GM18519 (cell line): ENCODE results near the gene GCK.

ENCODE experiments used
- ATAC-seq: cut with Tn5 transposase; IDR thresholded peaks from one replicate; pipeline ENCODE4 v1.9.1; 2021; ENCODE audit warnings: mild to moderate bottlenecking, moderate library complexity; ENCODE audit not compliant: unreplicated experiment, low FRiP score

GCK gene

DNA sequence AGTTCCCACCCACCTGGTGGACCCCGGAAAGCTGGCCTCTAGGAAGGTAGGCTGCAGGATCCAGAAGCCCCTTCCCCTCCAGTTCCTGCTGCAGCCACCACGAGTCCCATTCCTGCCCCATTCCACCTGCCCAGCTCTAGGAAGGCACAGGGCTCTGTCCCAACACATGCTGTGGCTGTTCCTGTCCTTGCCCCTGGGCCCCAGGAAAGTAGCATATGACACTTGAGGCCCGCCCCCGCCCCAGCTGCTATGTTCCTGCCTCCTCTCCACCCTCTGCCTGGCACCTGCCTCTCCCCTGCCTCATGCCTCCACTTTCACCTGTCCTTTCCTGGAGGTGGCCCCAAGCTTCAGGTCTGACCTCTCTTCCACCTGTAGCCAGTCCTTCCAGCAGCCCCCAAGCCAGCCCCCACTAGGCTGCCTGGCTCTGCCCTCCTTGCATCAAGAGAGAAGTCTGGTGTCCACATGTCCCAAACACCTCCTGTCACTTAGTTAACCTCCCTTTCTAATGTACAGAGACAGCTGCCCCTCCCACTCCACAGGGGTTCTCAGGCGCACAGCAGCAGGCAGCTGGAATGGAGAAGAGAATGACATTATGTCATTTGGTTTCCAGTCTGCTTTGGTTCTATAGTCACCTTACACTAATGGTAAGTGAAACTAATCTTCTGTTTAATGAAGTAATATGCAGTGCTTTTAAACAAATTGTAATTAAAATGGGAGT, 34.3 kb upstream of the GCK start:
- no peak for ATAC-seq

DNA sequence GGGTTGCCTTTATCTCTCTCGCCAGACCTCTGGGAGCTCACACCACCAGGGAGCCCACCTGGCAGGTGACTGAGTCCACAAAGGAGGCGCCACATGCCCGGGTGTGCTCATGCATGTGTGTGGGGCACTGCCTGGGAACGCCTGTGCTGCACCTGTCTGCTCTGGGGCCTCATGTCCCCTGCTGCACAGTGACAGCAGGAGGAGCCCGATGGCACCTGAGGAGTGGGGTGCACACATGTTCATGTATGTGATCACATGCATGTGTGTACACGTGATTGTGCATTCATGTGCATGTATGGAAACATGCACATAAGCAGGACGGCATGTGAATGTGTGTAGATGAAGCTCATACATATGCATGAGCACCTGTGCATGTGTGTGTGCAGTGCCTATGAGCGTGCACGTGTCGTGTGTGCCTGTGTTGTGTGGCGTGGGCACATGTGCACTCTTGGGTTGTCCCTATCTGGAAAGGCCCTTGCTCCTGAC, 33.6 kb upstream of the GCK start:
- ATAC-seq = no peak

DNA sequence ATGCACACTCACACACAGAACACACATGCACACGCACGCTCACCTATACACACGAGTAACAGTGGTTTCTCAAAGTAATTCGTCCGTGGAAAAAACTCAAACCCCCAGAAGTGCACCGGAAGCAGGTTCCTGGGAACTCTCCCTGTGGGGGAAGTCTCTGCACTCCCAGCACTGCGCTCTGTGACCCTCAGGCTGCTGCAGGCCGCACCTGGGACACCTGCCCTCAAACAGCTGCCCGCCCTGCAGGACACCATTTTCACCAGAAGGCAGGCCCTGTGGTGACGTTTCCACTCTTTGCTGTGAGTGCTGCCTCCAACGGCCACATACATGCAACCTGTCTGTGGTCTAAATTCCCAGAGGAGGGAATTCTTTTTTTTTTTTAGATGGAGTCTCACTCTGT, 32.8 kb upstream of the GCK start:
- ATAC-seq = no peak

DNA sequence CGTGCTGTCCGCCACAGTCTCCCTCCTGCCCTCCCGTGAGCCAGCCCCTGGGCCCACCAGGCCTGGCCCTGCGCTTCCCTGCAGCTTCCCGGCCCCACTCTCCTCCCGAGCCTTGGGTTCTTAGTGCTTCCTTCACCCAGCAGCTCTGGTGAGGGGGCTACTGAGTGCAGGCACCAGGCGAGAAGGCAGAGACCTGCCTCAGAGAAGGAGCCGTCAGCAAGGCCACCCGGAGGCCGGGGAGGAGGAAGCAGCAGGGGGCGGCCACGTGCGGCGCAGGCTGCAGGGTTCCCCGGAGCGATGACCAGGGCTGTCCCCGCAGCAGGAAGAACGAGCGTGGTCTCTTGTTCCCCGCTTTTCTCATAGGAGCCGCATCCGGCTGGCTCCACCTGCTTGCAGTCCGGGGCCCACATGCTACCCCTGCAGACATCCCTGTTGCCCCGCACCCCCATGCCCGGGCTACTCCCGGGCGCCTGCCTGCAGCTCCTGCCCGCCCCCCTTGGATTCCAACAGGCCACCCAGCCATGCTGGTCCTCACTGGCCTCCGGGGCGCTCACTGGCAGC, 32.1 kb upstream of the GCK start:
- ATAC-seq = no peak

DNA sequence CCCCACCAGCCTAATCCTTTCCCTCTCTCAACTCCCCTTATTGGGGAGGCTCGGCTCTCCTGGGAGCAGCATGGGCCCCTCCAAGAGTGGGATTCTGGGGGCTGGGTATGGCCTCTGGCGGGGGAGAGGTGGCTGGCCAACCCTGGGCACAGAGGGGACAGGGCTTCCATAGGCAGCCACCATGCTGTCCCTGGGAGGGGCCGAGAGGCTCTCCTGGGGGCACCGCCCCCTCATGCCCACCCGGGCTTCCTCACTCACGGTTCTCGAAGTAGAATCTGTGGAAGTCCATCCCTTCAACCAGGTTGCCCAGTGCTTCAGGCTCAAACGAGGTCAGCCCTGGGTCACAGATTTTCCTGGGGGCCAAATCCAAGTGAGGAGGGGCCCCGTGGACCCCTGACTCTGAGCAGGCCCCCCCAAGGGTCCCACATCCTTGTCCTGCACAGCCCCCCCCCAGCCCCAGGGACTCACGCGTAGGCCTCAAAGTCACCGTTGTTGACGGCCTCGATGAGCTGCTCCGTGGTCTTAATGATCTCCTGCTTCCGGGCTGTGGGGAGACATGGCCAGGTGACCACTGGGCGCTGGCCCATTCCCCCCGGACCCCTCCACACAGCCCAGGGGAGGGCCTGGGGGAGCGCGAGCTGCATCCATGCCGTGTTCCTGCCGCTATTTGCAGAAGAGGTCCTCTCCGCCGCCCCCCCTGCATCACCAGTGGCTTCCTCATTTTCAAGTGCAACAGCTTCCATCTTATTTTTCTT, 31.3 kb upstream of the GCK start:
- ATAC-seq = no peak

DNA sequence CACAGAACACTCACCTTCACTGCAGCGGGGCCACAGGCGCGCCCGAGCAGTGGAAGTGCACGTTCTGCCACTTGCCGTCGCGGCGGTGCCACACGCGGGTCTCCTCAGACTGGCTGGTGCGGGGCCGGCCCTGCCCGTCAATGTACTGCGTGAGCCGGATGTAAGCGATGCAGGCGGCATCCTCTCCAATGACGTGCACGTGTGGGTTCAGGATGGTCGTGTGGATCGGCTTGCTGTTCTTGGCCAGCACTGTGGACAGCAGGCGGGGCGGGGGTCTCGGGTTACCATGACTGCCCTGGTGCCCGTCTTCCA, 30.8 kb upstream of the GCK start:
- no peak for ATAC-seq

DNA sequence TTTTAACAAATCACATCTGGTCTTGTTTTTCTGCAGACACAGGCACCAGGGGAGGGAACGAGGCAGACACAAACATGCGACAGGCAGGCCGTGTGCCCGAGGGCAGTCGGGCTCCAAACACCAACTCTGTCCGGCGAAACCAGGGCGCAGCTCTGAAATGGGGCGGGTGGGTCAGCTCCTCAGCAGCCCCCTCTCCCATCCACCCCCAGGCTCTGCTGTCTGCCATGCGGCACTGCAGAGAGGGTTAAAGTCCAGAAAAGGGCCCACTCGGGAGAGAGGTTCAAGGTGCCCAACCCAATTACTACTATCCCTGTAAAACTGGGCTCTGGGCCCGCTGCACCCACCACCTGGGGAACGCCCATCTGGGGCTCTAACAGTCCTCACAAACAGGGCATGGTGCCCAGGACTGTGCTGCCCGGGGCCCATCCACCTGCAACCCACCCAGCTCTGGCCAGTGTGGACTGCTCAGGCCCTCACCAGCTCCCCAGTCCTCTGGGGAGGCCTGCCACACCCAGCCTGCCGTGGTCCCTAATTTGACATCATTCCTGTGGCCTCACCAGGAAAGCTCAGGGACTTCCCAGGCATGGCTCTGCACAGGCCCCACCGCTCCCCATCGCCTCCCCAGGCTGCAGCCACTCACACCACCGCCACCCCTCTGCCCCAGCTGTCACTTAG, 30.3 kb upstream of the GCK start:
- ATAC-seq = no peak

DNA sequence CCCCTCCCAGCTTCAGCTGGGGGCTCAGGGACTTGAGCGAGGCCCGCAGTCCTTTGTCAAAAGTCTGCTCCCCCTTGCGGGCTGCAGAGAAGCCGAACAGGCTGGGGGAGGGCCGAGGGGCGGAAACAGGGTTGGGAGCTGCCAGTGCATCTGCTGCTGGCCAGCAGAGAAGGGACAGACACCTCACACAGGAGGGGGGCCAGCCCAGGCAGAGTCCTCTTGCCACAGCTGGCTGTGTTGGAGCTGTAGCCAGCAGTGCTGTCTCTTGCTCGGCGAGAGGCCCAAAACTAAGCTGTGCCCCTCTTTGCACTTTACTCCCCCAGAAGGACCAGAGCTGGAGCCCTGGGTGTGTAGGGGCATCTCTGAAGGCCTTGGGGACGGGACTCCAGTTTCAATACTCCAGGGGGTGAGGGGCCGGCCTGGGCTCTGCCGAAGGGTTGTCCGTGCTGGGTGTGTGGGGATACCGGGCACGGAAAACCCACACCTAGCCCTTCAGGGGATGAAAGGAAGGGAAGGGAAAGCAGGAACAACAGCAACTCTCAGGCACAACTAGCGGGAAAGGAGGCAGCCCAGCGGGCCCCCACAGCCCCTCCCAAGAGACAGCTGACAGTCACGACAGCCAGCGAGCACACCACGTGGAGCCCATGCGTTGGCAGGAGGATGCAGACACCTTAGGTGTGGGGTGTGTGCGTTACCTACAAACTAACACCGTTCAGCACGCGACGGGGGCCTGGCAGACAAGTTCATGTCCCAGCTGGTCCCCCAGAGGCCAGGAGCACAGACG, 29.4 kb upstream of the GCK start:
- ATAC-seq = no peak

DNA sequence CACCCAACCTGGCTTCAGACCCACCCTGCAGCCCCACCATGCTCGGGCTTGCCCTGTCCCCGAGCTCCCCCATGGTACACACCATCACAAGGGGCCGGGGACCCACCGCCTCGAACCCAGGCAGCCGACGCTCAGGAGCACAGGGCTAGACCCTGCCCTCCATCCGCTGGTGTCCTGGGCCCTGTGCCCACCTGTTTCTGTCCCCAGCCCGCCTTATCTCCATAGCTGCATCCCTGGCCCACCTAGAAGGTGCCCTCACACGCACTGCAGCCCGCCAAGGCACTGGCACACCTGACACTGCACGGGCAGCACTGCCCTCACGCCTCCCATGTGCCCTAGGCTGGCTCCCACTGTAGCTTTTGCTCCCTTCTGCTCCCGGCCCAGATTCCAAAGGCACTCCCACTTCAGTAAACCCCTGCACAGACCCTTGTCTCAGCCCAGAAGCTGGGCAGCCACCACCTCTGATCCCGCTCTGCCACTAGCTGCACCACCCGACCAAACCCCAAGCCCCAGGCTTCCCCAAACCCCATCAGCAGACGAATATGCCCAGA, 28.7 kb upstream of the GCK start:
- ATAC-seq = no peak

DNA sequence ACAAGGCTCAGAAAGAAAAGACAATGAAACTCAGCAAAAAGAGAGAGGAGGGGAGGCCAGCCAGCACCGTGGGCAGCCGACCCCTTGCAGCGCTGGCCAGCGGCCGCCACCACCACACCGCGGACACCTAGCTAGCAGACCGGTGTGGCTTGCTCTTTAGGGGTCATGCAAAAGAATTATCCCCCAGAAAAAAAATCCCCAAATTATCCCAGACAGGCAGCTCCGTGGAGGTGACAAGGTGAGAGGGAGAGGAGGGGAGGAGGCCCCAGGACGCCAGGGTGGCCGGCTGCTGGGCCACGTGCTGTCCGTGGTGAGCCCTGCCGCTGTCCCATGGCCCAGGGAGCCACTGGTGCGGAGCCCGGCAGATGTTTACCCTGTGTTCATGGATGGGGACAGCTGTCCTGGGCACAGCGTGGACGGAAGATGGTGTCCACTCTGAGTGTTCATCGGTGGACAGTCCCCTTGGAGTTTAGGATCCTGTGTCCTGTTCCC, 28.0 kb upstream of the GCK start:
- no peak for ATAC-seq

DNA sequence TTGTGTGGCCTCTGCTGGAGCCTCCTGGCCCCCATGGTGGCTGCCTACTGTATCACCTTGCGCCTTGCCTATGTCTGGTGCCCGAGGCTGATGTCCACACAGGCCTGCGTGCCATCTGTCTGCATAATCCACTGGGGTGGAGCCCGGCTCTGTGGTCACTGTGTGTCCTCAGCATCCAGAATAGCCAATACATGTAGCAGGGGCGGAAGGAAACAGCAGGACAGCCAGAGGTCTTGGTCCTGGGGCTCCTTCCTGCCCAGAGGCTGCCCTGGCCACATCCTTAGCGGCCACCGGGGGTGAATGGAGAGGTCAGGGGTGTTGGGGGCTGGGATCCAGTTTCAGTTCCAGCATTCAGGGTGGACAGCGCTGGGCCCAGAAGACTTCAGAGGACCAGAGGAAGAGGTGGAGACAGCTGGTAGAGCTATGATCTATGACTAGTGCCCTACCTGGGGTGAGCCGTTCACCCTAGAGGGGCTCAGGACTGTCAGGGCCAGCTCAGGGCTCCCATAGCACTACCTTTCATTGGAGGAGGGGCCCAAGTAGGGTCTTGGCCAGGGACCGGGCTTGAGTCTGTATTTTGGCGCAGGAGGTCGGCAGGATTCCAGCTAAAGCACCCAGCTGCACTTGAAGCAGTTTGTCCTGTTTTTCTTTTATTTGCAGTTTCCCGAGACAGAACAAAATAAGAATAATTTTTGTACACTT, 27.4 kb upstream of the GCK start:
- ATAC-seq = no peak

DNA sequence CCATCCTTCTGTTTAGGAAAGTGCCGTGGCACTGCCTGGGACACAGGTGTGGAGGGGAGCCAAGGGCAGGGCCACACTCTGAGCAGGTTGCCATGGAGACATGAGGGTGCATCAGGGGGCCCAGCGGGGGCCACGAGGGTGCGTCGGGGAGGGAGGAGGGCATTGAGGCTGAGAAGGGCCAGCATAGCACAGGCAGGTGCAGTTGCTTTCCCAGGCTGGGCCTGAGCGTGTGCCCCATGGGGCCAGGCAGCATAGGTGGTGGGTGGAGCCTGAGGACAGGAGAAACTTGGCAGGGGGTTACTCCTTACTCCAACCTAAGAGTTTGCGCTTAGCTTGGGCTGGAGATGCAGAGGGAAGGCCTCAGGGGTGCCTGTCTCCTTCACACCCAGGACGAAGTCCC, 26.8 kb upstream of the GCK start:
- no peak for ATAC-seq

DNA sequence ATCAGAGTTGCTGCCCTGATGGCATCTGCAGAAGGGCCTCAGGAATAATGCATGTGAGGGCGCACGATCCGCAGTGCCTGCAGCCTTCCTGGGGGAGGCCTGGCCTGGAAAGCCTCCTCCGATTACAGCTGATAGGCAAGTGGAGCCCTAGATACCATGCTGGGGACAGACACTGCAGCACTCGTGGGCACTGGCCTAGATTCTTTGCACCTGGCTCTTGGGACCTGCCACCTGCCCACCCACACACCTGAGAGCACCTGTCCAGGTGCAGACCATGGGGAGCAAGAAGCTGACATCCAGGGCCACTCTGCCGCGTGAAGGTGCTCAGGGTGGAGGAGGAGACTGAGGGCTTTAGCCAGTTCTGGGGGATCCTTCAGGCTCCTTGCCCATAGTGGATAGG, 26.3 kb upstream of the GCK start:
- no peak for ATAC-seq

DNA sequence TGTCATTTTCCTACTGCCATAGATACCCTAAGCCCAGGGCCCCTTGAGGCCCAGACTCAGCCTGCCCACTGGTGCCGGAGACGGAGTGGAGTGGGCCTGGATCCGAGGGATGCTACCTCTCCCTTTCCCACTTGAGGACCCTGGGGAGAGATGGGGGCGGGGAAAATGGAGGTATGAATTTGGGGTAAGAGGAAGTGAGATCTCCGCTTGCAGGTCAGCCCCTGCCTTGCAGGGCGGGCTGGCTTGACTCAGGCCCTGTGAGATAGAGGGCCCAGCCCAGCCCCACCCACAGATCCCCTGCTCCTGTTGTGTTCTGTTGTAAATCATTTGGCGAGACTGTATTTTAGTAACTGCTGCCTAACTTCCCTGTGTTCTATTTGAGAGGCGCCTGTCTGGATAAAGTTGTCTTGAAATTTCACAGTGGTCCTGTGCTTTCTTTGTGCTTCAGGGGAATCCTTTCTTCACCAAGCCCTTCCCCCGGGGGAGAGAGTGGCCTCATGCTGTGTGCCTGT, 24.7 kb upstream of the GCK start:
- ATAC-seq = no peak

DNA sequence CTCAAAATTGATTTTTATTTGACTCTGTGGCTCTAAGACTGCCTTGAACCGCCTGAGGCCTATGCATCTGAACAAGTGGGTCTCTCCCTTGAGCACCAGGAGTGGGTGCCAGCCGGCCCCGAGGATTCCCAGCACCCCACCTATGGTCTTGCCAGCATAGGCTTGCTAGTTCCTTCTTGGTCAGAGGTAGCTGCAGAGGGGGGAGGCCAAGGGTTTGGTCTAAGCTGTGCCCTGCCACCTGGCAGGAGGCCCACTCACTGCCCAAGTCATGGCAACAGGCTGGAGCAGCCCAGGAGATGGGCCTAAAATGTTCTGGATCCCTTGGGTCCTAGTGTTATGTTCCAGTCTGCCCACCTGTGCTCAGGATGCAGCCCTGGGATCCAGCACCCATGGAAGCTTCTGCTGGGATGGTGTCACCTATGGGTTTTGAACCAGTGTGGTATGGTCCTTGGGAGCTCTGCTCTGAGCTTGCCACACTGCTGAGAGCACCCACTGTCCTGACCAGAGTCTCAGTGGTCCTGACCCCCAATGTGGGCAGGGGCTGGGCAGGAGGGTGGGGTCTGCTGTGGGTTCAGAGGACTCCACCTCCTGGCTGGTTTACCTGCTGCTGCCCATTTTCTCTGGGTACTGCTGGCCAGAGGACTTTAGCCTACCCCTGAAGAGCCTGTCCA, 24.1 kb upstream of the GCK start:
- no peak for ATAC-seq

DNA sequence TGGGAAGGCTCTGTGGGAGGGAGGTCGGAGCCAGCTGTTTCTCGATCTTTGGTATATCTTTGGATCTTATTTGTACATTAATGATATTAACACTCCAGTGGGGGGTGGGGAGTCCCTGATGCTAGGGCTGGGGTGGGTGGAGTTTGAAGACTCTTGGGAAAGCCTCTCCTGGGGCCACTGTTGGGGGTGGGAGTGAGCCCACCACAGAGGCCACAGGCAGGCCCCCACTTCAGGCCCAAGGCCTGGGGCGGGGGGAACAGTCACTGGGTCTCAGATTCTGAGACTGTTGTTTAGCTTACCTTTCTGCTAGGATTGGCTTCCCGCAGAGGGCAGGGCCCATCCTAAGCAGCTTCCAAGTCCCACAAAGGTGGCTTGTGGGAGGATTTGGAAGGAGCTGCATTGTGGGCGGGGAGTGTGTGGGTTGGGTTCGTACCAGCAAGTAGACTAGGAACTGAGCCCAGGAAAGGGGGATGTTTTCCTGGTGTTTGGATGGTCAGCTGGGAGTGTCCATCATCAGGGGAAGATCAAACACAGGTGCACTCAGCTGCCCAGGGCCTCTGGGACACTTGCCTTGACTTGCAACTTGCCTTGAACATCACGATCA, 23.4 kb upstream of the GCK start:
- ATAC-seq = no peak

DNA sequence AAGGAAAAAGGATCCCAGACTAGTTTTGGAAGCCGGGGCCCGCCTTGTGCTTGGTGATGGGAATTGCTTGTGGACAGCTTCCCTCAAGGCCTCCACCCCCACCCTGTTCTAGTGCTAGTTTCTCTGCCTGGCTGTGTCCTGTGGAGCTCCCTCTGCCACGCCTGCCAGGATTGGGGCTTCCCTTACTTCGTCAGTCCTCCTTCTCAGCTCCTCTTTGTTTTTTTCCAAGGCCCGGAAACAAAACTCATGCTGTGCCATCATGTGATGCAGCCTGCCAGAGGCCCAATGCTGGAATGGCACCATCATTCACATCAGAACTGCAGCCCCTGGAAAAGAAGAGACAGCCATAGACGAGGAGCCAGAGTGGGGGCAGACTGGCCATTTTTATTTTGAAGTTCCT, 22.8 kb upstream of the GCK start:
- ATAC-seq = no peak

DNA sequence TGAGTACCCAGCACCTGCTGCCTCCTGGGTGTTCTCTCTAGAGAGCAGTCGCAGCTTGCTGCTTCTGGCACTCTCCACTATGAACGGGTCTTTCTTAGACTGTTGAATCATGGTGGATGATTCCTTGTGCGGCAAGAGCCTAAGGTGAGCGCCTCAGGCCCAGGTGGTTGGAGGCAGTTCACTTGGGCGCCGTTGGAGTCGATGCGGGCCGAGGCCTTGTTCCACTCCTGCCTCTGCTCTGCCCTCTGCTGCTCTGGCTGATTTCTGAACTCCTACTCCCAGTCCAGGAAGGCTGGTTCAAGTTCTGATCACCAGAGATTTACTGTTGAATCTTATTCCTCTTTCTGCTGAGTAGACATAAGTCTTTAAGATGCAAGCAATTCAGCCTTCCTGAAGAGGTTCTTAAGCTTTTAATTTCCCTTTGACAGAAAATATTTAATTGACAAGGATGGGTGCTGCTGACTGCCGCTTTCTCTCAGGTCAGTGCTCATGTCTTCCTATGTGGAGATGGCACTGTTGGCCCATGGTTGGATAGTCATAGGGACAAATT, 22.0 kb upstream of the GCK start:
- ATAC-seq = no peak
